ENCODE results near the gene RAX.

Gene RAX

DNA sequence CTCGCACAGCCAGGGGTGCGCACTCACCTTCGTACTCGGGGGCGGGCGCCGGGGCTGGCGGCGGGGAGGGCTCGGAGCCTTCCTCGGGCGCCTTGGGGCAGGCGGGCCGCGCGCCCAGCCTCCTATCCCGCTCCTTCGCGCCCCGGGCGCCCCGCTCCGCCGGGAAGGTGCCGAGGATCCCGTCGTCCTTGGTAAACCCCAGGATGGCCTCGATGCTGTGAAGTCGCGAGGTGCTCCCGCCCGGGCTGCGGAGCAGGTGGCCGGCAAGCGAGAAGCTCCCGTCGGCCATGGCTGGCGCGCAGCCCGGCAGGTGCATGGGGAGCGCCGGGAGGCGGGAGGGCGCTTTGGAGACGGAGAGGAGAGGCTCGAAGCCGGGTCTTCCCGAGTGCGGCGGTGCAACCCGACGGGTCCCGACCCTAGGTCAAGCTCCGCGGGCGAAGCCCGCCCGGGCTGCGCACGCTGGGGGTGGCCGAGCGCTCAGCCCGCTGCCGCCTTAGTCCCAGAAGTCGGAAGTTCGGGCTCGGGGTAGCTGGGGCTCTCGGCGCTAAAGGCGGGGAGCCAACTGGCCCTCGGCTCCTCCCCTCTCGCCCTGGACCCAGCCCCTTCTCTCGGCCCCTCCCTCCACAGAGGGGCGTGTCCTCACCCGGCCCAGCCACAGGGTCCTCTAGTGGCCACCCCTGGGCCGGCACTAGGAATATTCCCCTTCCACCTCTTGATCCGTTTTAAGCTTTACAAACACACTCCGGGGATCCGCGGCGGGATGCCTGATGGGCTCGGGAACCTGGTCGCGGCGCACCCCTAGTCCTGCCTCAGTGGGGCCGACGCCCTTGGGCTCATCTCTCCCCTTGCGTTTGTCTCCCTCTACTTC lies at the start of gene RAX:
RAX (minus strand) TSS at position 564 of the 868 bp plus-strand sequence; CDS start at position 316, 248 bp downstream.
- no peak for DNase-seq (ENCODE audit: extremely low read depth in 1 of 2, low read depth in 1 of 2)

DNA sequence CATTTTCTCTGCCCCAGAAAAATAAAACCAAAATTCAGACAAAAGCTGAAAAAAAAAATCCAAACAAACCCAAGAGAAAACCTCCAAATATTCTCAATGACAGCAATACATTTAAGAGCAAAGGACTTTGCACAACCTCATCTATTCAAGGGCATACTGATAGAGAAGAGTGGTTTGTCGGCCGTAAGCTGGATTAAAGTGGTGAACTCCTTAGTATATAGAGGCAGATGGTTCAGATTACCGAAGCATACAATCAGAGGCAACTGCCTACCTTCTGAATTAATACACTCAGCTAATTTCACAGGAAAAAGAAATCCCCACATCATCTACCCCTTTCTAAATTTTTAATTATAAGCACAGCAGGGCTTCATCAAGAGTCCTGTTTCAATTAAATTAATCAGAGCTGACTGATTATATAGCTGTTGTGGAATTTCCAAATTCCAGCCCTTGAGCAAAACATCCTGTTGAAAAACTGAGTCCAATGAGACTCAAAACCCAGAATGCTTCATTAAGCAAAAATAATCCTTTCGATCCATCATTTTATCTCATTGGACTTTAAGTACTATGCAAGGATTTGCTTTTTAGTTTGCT lies 45.3 kb upstream of the RAX start, which contains the start of gene CPLX4:
CPLX4 (minus strand) TSS at position 190 of the 591 bp plus-strand sequence; CDS start at position 3, 187 bp downstream.
- no peak for DNase-seq (ENCODE audit: extremely low read depth in 1 of 2, low read depth in 1 of 2)

DNA sequence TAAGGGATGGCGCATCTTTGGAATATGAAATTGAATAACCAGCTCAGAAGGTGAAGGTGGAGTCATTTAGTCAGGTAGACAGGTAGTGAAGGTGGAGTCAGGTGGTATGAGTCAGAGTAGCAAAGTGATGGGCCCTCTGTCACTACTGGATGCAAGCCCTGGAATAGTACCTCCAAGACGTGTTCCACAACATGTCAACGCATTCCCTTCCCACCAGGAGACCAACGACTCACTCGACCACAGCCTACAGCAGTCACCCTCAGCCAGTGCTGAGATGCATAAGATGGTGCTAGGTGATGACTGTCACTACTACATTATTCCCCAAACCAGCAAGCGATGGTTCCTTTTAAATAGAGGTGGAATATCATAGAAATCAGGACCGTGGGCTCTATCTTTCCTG lies 38.4 kb upstream of the RAX start:
- DNase-seq (ENCODE audit: extremely low read depth in 1 of 2, low read depth in 1 of 2): no peak

DNA sequence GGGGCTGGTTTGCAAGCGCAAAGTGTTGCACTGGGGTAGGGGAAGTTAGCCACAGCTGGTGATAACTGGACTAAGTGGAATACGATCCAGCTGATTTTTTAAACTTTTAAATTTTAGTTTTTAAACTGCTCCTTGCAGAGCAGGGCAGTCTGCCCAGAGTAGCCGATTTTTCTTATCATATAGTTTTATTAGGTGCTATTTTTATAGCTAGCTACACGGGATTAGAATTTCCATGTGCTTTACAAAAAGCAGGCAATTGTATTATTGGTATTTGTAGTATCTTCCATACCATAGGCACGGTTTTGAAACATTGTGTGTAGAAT lies 35.6 kb upstream of the RAX start:
- no peak for DNase-seq (ENCODE audit: extremely low read depth in 1 of 2, low read depth in 1 of 2)

DNA sequence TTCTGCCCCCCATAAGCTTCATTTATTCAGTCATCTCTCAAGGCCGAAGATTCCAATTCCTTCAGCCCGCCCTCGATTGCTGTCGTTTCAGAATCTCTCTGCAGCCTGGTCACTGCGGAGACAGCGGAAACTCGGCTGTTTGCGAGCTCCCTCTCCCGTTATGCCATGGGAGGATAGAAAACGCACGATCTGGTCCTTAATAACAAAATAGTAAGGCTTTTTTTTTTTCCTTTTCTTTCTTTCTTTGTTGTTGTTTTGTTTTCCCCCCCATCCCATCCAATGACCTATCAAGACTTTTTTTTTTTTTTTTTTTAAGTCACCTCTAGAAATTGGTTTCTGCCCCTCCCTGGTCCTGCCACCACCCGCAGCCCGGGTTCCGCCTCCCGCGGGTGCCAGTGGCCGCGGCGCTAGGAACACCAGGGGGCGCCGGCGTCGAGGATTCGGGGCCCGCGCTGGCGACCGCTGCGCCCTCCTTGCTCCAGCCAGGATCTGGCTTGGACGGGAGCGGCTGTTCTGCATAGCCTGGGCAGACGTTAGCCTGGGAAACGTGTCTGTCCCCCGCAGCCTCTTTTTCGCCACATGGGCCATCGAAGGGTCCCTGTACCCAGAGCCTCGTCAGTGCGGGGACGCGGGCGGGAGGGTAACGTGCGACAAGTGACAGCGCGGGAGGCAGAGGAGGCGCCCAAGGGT lies 35.1 kb upstream of the RAX start:
- DNase-seq (ENCODE audit: extremely low read depth in 1 of 2, low read depth in 1 of 2): peak; percentile 32 to 44

DNA sequence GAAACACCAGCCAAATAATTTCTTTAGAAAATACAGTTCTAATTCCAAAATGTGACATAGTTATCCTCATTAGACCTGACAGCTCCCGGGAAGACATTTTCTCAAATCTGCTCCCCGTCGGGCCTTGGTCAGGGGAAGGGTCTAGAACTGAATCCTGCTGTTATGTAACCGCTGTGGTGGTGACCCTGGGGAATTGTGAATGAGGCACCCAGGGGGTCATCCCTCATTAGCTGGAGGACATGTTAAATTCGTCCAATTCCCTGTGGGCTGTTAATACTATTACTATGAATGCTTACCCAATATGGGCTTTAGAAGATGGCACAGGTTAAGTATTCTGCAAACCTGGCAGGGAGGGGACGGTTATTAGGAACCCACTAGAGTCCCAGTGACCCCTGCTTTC lies 33.4 kb upstream of the RAX start:
- DNase-seq (ENCODE audit: extremely low read depth in 1 of 2, low read depth in 1 of 2): no peak

DNA sequence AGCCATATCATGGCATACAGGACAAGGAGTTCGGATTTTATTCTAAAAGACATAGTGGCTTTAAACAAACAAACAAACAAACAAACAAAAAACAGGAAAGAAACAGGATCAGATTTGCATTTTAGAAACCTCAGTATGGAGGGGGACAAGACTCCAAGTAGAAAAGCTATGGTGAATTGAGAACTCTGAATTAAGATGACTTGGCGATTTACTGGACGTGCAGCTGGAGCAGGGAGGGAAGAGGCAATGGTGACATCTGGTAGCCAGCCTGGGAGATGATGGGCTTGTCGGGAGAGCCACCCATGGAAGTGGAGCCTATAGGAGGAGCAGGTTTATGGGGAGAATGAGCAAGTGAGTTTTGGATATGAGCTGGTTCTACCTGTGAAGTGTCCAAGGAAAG lies 32.0 kb upstream of the RAX start:
- no peak for DNase-seq (ENCODE audit: extremely low read depth in 1 of 2, low read depth in 1 of 2)

DNA sequence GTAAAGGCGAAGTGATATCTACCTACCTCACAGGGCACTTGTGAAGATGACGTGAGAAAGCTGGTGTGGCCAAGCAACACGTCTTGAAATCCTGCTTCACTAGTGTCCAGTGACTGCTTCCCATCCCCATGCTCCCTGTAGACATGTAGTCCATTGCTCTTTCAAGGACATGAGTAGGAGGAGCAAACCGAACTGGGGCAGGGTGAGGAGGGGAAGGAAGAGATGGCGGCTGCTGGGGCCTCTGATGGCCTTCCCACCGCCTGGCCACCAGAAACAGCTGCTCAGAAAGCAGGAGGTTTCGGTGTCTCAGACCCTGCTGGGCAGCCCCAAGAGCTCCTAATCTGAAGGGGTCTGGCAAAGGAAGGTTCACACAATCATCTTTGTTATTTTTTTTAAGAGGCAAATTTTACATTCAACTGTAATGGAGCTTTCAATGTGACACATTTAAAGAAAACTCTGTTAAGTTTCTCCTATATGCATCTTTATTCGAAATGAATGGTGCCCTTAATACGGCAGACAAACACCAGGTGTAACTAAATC lies 30.5 kb upstream of the RAX start:
- DNase-seq (ENCODE audit: extremely low read depth in 1 of 2, low read depth in 1 of 2): no peak

DNA sequence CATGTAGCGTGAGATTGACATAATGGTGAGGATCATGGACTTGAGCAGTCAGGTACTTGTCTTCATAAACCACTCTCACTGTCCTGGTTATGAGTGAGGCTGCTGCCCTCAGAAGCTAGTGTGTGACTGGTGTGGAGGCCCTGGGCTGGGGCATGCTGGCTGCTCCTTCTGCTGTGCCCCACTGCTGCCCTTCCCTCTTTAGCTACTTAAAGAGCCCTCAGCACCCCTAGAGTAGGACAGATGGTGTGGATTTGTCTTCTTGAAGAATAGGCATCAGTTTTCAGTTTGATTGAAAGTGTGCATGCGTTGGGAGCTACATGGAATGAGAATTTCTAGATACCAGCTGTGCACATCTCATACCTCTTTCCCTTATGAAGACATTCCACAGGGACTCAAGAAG lies 29.8 kb upstream of the RAX start:
- no peak for DNase-seq (ENCODE audit: extremely low read depth in 1 of 2, low read depth in 1 of 2)

DNA sequence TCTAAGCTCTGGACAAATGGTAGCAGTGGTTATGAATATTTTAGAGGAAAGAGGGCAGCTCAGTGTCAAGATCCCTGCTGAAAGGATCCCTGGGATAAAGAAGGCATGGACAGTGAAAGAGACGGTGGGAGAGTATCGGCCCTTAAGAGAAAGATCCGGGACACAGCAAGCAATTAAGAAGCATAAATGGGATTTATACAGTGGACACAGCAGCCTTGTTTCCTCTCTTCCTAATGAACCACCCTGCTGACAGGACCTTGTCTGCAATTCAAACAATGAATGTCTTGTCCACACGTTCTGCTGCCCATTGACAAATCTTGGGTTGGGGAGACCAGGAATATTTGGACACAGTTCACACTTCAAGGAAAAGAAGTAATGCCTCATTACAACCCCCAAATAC lies 28.7 kb upstream of the RAX start:
- no peak for DNase-seq (ENCODE audit: extremely low read depth in 1 of 2, low read depth in 1 of 2)

DNA sequence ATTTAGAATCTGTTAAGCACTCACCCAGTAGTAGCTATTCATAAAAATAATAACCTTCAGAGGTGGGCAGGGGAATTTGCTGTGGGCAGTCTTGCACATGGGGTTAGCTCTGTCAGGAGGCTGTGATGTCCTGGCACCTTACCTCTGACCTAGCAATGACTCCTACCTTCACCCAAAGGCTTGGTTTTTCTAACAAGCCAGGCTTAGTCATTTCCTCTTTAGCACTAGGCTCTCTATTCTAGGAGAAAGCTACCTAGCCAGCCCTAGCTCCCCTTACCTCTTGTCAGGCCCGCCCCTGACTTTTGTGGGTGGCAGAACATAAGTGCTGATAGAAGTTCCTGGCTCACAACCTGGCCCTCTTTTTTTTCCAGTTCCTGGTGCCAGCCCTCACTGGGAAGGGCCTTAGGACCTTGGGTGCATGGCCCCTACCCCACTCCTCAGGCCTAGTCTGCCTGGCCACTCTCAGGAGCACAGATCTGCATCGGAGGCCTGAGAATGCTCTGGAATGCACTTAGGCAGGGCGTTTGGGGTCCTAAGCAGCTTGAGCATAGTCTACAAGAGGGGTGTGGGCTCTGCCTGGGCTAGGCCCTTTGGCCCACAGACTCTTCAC lies 27.5 kb upstream of the RAX start:
- no peak for DNase-seq (ENCODE audit: extremely low read depth in 1 of 2, low read depth in 1 of 2)

DNA sequence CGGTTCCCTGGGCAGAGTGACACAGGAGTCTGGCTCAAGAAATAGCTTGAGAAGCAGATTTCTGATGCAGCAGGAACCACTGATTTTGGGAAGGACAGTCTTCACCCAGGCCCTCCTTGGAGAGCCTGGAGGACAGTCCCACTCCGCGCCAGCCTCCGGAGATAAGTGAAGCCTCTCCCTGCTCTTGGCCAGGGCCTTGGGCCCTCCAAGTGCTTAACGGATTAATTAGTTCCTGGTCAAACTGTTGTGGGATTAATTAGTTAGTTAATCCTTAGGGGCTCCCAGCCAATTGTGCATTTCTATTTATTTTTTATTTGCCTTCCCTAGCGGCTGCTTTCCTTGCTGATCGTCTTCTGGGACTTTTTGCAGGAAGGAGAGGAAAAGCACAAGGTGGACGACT lies 25.6 kb upstream of the RAX start:
- no peak for DNase-seq (ENCODE audit: extremely low read depth in 1 of 2, low read depth in 1 of 2)

DNA sequence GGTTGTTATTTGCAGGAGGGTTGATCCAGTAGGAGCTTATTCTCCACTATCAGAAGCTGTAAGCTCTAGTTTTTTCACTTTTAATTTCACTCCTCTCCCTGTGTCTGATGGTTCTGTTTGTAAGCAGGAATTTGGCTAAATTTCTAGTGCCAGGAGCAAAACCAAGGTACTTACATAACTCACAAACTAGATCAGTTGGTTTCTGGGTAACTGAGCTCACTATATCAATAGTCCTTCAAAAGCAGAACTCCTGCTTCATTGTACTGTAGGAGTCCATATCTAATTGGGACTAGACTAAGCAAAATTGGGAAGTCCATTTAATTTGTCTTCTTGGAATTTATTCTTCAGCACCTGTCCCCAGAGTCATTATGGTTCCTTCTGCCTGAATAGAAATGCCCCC lies 20.1 kb upstream of the RAX start:
- DNase-seq (ENCODE audit: extremely low read depth in 1 of 2, low read depth in 1 of 2): no peak

DNA sequence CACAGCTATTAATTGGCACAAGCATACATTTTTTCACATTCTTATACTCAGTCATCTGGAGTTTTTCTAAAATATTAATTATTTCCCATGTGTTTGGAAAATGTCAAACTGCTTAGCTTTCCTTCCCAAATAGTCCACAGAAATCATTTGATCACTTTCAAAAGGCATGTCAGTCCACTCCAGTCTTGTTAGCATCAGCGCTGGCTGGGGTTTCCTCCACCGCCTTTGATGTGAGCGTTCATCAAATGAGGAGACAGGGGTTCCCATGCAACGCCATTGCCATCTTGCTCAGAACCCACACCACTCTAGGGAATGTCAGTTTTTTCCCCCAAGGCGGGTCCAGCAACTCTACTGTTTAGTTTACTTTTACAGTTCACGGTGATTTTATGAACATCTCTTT lies 13.1 kb upstream of the RAX start:
- no peak for DNase-seq (ENCODE audit: extremely low read depth in 1 of 2, low read depth in 1 of 2)

DNA sequence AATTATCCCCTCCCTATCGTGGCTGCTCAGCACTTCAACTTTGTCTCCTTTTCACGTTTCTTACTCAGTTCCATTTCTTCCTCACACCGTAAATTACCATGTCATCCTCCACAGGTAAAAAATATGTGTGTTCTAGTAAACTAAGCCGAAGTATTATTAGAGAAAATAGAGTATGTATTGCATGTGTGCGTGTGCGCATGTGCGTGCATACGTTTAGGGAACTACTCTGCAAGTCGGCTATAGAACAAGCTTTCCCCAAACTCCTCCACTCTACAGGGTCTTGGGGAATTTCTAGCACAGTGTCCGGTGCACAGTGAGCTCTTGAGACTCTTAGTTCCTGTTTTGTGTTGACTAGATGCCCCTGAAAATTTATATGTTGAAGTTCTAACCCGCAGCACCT lies 9.1 kb upstream of the RAX start:
- no peak for DNase-seq (ENCODE audit: extremely low read depth in 1 of 2, low read depth in 1 of 2)

DNA sequence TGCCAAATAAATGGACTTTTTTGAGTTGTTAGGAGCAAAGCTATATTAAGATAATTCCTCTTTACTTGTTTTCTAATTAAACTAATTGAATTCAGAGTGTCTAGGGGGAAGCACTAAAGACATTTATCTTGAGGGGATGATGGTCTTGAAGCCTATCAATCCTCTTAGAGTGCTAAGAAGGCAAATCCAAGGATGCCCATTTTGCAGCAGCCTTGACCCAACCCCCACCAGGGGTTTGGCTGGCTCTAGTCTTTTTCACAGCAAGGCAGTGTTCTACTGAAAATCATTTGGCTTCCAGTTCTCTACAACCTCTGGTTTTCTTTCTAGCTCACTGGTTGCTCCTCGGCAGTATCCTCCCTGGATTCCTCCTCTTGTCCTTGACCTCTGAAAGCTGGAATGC lies 6.5 kb upstream of the RAX start:
- DNase-seq (ENCODE audit: extremely low read depth in 1 of 2, low read depth in 1 of 2): no peak

DNA sequence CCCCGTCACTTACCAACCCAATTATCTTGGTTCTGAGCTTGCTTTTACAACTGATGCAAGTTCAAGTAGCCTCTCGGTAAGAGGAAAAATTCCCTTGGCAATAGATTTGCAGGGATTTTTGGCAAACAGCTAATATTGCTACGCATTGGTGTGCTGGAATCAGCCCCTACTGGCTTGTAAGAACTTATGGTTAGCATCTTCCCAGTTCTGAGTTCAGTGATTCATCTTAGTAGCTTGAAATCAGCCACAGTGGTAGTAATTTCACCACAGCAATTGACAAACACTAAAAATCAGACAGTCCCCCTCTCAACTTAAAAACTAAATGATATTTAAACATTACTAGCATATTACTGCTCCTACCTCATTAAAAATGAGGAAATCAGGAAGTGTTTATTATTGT lies 5.9 kb upstream of the RAX start:
- no peak for DNase-seq (ENCODE audit: extremely low read depth in 1 of 2, low read depth in 1 of 2)

DNA sequence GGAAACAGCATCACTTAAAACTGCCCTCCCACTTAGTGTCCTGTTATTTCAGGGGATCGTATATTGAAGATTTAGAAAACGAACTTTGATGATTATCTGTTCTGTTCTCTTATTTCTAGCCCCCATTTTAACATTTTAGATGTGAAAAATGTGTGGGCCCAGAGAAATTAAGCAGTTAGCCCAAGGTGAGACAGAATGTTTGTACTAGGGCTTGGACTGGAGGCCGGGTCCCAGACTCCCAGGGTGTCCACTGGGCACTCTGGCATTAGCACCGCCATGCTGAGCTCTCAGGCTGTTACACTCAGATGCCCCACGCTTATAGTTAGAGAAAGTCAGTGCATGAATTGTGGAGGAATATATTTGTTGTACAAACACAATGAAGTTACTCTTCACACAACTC lies 5.5 kb upstream of the RAX start:
- DNase-seq (ENCODE audit: extremely low read depth in 1 of 2, low read depth in 1 of 2): no peak

DNA sequence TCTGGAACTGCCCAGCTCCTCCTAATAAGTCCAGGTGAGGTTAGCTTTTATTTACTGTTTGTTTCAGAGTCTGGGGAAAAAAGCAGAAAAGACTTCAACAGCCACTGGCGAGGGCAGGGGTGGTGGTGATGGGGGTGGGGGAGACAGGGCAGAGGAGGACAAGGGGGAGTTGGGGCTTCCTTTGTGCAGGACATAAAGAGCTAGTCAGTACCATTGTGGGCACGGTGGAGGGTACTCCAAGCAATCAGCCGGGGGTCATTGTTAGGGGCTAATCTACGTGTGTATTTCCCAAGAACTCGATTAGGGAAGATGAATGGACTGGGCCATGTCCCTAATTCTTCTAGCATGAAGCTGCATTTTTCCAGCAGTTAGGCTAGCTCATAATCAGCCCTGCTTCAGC lies 2.8 kb upstream of the RAX start:
- DNase-seq (ENCODE audit: extremely low read depth in 1 of 2, low read depth in 1 of 2): no peak

DNA sequence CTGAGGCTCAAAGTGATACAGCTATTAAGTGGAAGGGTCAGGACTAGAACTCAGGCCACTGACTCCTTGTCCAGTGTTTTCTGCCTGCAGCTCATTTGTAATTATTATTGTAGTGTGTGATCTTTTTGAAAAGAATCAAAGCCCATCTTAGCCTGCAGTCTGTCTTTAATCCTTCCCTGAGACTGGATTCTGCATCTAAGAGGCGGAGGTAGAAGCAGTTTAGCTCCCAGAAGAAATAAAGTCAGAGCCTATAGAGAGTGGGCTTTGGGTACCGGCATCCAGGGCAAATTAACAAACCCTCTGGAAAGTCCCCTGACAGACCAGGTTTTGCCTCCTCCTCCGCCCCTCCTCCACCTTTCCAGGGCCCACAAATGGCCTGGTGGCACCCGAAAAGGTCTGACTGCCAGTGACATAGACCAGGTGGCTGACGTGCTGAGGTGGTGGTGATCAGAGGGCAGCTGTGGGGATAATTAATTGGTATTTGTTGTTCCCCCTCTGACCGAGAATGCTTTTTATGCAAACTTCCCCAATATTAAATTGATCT lies 2.2 kb upstream of the RAX start:
- DNase-seq (ENCODE audit: extremely low read depth in 1 of 2, low read depth in 1 of 2): no peak

DNA sequence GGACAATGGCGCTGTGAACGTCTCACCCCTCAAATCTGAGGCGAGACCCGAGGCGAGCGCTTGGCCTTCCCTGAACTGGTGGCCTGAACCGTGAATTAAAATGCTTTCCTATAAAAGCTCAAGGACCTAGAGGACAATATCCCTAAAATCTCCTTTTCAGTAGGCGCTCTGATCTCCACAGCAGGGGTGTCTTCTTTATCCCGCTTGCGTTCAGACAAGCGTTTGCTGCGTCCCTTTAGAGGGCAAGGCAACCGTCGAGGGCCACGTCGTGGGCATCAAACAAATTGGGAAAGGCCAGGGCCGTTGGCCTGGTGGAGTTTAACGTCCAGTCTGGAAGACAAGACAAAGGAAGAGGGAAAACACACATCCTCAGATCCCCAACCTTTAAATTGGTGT lies 1.3 kb upstream of the RAX start:
- DNase-seq (ENCODE audit: extremely low read depth in 1 of 2, low read depth in 1 of 2): no peak

Measured in stimulated activated CD8-positive, alpha-beta memory T cell treated with anti-CD3 and anti-CD28 coated beads, Interleukin-7, amount 100 ng/mL, for 48 hours (primary cell).